ENCODE data around the gene ADAM19.

ADAM19 gene

DNA sequence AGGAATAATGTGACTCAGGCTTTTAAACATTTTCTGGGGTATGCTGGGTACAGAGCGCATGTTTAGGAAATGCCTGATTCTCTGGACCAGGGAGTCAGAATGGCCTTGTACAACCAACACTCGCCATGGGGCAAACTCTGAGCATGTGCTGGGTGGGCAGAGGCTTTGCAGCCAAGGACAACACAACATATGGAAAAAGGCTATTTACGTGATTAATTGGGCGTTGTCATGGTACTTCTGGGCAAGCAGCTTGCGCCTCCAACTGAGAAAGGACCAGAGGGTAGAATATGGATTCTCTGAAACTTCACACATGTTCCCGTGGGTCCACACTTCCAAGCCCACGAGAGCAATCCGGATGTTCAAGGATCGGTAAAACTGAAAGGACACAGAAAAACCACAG lies 66.5 kb downstream of the ADAM19 start:
- in situ Hi-C loops (cut with HindIII; ENCODE audit: low pct_ligation_motif_present, low sequenced_read_pairs) = no loop called here
- H3K4me3 ChIP-seq (ENCODE audit: low read depth, low read length) = no peak overlapping the region
- TF ChIP-seq, protein P1, sequence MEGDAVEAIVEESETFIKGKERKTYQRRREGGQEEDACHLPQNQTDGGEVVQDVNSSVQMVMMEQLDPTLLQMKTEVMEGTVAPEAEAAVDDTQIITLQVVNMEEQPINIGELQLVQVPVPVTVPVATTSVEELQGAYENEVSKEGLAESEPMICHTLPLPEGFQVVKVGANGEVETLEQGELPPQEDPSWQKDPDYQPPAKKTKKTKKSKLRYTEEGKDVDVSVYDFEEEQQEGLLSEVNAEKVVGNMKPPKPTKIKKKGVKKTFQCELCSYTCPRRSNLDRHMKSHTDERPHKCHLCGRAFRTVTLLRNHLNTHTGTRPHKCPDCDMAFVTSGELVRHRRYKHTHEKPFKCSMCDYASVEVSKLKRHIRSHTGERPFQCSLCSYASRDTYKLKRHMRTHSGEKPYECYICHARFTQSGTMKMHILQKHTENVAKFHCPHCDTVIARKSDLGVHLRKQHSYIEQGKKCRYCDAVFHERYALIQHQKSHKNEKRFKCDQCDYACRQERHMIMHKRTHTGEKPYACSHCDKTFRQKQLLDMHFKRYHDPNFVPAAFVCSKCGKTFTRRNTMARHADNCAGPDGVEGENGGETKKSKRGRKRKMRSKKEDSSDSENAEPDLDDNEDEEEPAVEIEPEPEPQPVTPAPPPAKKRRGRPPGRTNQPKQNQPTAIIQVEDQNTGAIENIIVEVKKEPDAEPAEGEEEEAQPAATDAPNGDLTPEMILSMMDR (IDR thresholded peaks at IDR 0.05; ENCODE audit: low read depth, low read length, missing control alignments) = no peak
- H3K27me3 ChIP-seq (replicated peaks) = no peaks in the 10 kb centered on the region
- DNase-seq = no peak
- peaks cover 78% of the 10 kb centered on the region for H3K36me3 ChIP-seq (replicated peaks)
- H3K27ac ChIP-seq = peak overlapping the region; percentile 11

DNA sequence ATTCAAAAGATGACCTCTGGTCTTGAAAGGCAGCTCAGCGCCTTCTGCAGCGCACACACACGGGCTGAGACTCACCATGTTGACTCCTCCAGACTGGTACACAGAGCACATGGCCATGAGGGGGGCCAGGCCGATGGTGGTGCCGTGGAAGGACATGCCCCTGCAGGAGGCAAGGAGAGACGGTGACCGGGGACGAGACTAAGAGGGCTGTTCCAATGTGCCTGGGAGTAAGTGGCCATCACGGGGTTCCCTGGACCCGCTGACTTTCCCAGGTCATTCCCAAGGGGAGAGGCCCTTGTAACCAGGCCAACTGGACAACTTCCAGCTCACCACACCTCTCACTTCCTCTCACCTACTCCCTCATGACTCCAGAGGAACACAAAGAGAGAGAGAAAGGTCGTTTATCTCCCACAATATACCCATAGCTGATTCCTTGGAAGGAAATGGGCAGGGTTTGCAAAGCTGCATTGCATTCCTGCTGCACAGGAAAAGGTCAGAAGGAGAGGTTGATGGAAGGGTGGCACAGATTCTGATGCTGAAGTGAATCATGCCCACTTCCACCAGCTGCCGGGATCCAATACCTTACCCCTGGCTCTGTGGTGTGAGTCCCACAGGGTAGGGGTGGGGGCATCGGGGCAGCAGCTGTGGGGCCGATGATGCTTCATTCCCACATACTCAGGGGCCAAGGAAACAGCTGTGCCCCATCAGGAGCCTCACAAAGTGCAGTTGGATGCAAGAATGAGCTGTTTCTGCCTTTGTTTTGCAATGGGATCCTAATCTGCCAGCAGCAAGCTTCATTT lies 68.4 kb downstream of the ADAM19 start:
- Histone ChIP-seq H3K36me3 (replicated peaks) (peaks cover 81% of the 10 kb centered on the region), H3K27ac (no peak overlapping the region), H3K27me3 (replicated peaks) (no peaks in the 10 kb centered on the region), H3K4me3 (ENCODE audit: low read depth, low read length) (no peak overlapping the region)
- in situ Hi-C loops (cut with HindIII; ENCODE audit: low pct_ligation_motif_present, low sequenced_read_pairs) = no loop called here
- TF ChIP-seq, protein P1 (IDR thresholded peaks at IDR 0.05; ENCODE audit: low read depth, low read length, missing control alignments) = no peak
- no peak for DNase-seq

DNA sequence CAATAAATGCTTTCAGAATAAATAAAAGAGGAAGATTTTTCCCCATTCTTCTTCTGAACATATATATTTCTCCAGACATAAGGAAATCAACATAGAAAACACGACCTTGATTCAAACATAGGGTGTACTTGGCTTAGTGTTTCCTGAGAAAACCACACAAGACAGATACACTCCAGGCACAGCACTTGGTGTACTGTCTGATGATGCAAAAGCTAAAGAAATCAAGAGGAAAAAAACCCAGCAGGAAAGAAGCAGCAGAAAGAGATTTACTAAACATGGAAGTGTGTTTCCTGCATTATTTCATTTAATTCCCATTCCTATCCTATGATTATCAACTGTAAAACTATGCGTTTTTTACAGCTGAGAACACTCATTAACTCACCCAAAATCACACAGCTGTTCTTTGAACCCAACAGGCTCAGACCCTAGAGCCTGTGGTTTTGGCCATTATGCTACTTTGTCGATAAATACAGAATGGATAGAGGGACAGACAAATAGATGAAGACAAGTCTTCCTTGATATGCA lies 69.4 kb downstream of the ADAM19 start:
- TF ChIP-seq, protein P1 (IDR thresholded peaks at IDR 0.05; ENCODE audit: low read depth, low read length, missing control alignments) = no peak
- in situ Hi-C loops (cut with HindIII; ENCODE audit: low pct_ligation_motif_present, low sequenced_read_pairs) = no loop called here
- no peak overlapping the region for H3K27ac ChIP-seq
- no peak for DNase-seq
- peaks cover 89% of the 10 kb centered on the region for H3K36me3 ChIP-seq (replicated peaks)
- no peaks in the 10 kb centered on the region for H3K27me3 ChIP-seq (replicated peaks)
- H3K4me3 ChIP-seq (ENCODE audit: low read depth, low read length) = no peak overlapping the region

DNA sequence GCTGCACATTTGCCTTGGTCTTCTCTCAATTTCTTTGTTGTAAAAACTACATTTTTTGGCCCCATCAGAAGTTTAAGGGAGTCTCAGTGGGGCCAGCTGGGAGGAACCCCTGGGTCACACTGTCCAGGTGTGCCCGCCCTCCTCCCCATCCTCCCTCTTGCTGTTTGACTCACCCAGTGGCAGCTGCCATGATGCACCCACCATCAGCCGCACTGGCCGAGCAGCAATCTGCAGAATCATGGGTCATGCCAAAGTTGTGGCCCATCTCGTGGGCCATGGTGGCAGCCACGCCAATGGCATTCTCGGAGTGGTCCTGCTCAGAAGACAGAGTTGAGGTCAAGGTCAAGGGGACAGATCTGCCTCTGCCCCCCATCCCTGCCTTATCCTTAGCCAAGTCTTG lies 70.1 kb downstream of the ADAM19 start:
- no peaks in the 10 kb centered on the region for H3K27me3 ChIP-seq (replicated peaks)
- H3K36me3 ChIP-seq (replicated peaks) = peaks cover 89% of the 10 kb centered on the region
- no peak for DNase-seq

DNA sequence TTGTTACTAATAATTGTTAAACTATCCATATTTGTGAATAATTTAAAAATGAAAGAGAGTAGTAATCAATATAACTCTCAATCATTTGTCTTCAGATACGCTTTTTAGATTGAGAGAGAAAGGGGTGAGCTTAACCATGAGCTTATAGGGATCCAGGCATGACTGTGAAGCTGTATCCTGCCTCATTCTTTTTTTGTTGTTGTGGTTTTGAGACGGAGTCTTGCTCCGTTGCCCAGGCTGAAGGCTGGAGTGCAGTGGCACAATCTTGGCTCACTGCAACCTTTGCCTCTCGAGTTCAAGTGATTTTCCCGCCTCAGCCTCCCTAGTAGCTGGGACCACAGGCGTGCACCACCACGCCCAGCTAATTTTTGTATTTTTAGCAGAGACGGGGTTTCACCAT lies 71.5 kb downstream of the ADAM19 start:
- peaks cover 86% of the 10 kb centered on the region for H3K36me3 ChIP-seq (replicated peaks)
- no peak overlapping the region for H3K4me3 ChIP-seq (ENCODE audit: low read depth, low read length)
- TF ChIP-seq, protein P1 (IDR thresholded peaks at IDR 0.05; ENCODE audit: low read depth, low read length, missing control alignments) = no peak
- no peak for DNase-seq
- in situ Hi-C loops (cut with HindIII; ENCODE audit: low pct_ligation_motif_present, low sequenced_read_pairs) = no loop called here
- no peaks in the 10 kb centered on the region for H3K27me3 ChIP-seq (replicated peaks)
- H3K27ac ChIP-seq = no peak overlapping the region

More for the DNA sequence above, 70.1 kb downstream of the ADAM19 start:
- in situ Hi-C loops (cut with HindIII; ENCODE audit: low pct_ligation_motif_present, low sequenced_read_pairs) = no loop called here
- Histone ChIP-seq H3K4me3 (ENCODE audit: low read depth, low read length) (no peak overlapping the region), H3K27ac (no peak overlapping the region)
- TF ChIP-seq, protein P1 (IDR thresholded peaks at IDR 0.05; ENCODE audit: low read depth, low read length, missing control alignments) = no peak

All from brain microvascular endothelial cell (primary cell).